KMS-11 (cell line): ENCODE data around the gene MT1A.

ENCODE experiments used
- H2AFZ ChIP-seq: fragments of 200-600 bp; sonication (generic); 2 replicates; pipeline ENCODE4 v1.6.1; 2016; ENCODE audit warnings: antibody characterized with exemption, mixed run types, low read depth
- H3K27ac ChIP-seq: fragments of 200-600 bp; sonication (generic); 2 replicates; pipeline ENCODE4 v1.6.1; 2016; ENCODE audit warnings: mild to moderate bottlenecking, mixed run types
- H3K27me3 ChIP-seq: fragments of 200-600 bp; sonication (generic); 2 replicates; pipeline ENCODE4 v1.6.1; 2017; ENCODE audit warnings: mild to moderate bottlenecking, low read depth, mixed run types, moderate library complexity; ENCODE audit not compliant: insufficient read depth
- H3K36me3 ChIP-seq: fragments of 200-600 bp; sonication (generic); 2 replicates; pipeline ENCODE4 v1.6.1; 2017; ENCODE audit warnings: mild to moderate bottlenecking, mixed run types; ENCODE audit not compliant: insufficient read depth
- H3K4me1 ChIP-seq: fragments of 200-600 bp; sonication (generic); 2 replicates; pipeline ENCODE4 v1.6.1; 2016; ENCODE audit warnings: mild to moderate bottlenecking, low read depth, mixed run types; ENCODE audit not compliant: poor library complexity, severe bottlenecking
- H3K4me2 ChIP-seq: fragments of 200-600 bp; sonication (generic); 2 replicates; pipeline ENCODE4 v1.7.0; 2016; ENCODE audit warnings: mild to moderate bottlenecking, mixed run types
- H3K4me3 ChIP-seq: fragments of 200-600 bp; sonication (generic); IDR thresholded peaks from 2 replicates; pipeline ENCODE4 v1.6.1; 2017; ENCODE audit warnings: low read depth, low read length, mixed read lengths; ENCODE audit not compliant: insufficient read depth
- H3K79me2 ChIP-seq: fragments of 200-600 bp; sonication (generic); 2 replicates; pipeline ENCODE4 v1.6.1; 2016; ENCODE audit warnings: low read depth, mixed run types; ENCODE audit not compliant: insufficient read depth
- H3K9ac ChIP-seq: fragments of 200-600 bp; sonication (generic); 2 replicates; pipeline ENCODE4 v1.6.1; 2016; ENCODE audit warnings: mild to moderate bottlenecking, mixed run types
- H4K20me1 ChIP-seq: fragments of 200-600 bp; sonication (generic); 2 replicates; pipeline ENCODE4 v1.6.1; 2016; ENCODE audit warnings: mild to moderate bottlenecking, mixed run types; ENCODE audit not compliant: insufficient read depth
- TF ChIP-seq, protein P1 (sequence below): fragments of 200-600 bp; sonication (generic); conservative IDR thresholded peaks from 2 replicates; pipeline ENCODE4 v1.6.1; 2017; ENCODE audit warnings: low read depth, mild to moderate bottlenecking, antibody characterized with exemption, low read length, moderate library complexity, mixed read lengths

The MT1A gene

DNA sequence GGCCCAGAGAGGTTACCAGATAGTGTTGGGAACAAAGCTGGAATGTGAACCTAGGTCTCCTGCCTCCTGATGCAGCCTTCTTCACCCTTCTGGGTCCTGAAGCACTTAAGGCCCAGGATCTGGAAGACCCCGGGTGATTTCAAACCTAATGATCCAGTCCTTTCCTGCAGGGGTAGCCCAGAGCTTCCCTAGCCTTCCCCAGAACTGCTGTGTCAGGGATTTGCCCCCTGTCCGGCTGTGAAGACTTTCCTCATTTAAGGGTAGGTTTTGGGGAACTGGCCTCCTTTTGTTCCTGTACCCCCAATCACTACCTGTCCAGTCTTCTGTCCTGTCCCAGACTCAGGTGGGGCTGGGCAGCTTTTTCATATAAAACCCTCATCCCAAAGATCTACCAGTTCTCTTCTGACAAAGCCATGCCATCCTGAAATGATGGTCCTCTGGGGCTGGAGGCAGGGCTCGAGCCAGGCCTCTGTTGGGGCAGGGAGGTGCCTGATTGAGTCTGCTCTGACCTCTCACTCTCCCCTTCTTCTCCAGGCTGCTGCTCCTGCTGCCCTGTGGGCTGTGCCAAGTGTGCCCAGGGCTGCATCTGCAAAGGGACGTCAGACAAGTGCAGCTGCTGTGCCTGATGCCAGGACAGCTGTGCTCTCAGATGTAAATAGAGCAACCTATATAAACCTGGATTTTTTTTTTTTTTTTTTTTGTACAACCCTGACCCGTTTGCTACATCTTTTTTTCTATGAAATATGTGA lies 45.1 kb downstream of the MT1A start:
- peaks cover 8% of the 10 kb centered on the region for H3K4me1 ChIP-seq
- H3K27ac ChIP-seq = no peak overlapping the region
- peak overlapping the region; percentile 72; the same call in 1 of the 2 replicates for H3K9ac ChIP-seq
- peak overlapping the region; percentile 98 for H3K4me2 ChIP-seq
- H3K27me3 ChIP-seq = no peaks in the 10 kb centered on the region
- TF ChIP-seq, protein P1, sequence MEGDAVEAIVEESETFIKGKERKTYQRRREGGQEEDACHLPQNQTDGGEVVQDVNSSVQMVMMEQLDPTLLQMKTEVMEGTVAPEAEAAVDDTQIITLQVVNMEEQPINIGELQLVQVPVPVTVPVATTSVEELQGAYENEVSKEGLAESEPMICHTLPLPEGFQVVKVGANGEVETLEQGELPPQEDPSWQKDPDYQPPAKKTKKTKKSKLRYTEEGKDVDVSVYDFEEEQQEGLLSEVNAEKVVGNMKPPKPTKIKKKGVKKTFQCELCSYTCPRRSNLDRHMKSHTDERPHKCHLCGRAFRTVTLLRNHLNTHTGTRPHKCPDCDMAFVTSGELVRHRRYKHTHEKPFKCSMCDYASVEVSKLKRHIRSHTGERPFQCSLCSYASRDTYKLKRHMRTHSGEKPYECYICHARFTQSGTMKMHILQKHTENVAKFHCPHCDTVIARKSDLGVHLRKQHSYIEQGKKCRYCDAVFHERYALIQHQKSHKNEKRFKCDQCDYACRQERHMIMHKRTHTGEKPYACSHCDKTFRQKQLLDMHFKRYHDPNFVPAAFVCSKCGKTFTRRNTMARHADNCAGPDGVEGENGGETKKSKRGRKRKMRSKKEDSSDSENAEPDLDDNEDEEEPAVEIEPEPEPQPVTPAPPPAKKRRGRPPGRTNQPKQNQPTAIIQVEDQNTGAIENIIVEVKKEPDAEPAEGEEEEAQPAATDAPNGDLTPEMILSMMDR = no peak
- no peaks in the 10 kb centered on the region for H4K20me1 ChIP-seq
- no peaks in the 10 kb centered on the region for H3K36me3 ChIP-seq
- no peak overlapping the region for H3K4me3 ChIP-seq
- H3K79me2 ChIP-seq = no peaks in the 10 kb centered on the region
- peak overlapping the region; percentile 99; the same call in 1 of the 2 replicates for H2AFZ ChIP-seq

- Histone ChIP-seq H3K4me1 (peaks cover 8% of the 10 kb centered on the region), H3K27me3 (no peaks in the 10 kb centered on the region), H3K4me3 (no peak overlapping the region), H3K27ac (no peak overlapping the region), H4K20me1 (no peaks in the 10 kb centered on the region), H2AFZ (no peak overlapping the region), H3K4me2 (no peak overlapping the region), H3K79me2 (no peaks in the 10 kb centered on the region), H3K36me3 (no peaks in the 10 kb centered on the region), H3K9ac (no peak overlapping the region)
- TF ChIP-seq, protein P1 = no peak
Measured at GRCh38 chr16:56684256-56684925, 45.9 kb downstream of the MT1A start.

DNA sequence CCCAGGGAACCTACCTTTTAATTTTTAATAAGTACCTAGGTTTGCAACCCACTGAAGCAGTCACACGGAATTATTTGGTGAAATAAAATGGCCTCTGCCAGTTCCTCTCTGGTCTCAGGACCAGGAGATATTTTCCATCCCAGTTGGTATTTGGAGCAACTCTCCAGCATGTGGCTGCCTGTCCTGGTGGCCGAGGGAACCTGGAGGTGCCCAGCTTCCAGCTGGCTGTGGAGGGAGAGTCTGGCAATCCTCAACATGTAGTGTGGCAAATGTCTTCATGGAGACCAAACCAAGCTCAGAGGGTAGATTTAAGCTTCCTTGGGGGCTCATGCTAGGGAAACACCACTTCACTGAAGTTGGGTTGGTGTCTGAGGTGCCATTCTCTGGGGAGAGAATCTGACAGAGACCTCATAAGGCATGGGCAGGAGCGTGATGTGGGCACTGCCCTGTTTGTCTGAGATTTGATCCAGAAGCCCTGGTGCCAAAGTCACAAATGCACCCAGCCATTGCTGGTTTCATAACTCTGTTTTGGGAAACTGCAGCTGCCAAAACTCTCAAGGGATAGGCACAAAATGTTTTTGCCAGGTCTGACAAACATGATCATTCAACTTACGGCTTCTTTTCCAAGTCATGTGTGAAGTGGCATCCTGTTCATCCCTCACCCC lies 46.6 kb downstream of the MT1A start:
- TF ChIP-seq, protein P1 = no peak
- H3K27me3 ChIP-seq = no peaks in the 10 kb centered on the region
- H3K4me3 ChIP-seq = no peak overlapping the region
- H3K36me3 ChIP-seq = no peaks in the 10 kb centered on the region
- no peak overlapping the region for H2AFZ ChIP-seq
- H3K9ac ChIP-seq = no peak overlapping the region
- peaks cover 8% of the 10 kb centered on the region for H3K4me1 ChIP-seq
- no peaks in the 10 kb centered on the region for H3K79me2 ChIP-seq
- H3K27ac ChIP-seq = no peak overlapping the region
- H3K4me2 ChIP-seq = no peak overlapping the region
- H4K20me1 ChIP-seq = no peaks in the 10 kb centered on the region

DNA sequence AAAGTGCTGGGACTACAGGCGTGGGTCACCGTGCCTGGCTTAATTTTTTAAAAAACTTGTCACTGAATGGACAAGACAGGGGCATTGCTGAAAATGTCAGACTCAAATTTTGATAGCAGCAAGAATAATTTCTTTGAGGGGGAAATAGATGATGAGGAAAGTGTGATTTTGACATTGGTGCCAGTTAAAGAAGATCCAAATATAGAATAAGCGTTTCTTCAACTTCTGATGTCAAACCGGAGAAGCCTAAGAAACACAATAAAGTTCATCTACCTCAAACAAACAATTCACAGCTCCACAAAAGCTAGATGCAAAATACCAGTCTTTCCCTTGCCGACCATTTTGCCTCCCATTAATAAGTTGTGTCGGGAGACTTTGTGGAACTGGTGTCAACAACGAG lies 48.3 kb downstream of the MT1A start:
- H3K4me2 ChIP-seq = no peak overlapping the region
- no peak overlapping the region for H3K27ac ChIP-seq
- TF ChIP-seq, protein P1 = no peak
- no peak overlapping the region for H3K4me3 ChIP-seq
- no peaks in the 10 kb centered on the region for H3K27me3 ChIP-seq
- no peak overlapping the region for H3K9ac ChIP-seq
- no peak overlapping the region for H2AFZ ChIP-seq
- H4K20me1 ChIP-seq = no peaks in the 10 kb centered on the region
- peaks cover 8% of the 10 kb centered on the region for H3K4me1 ChIP-seq
- H3K36me3 ChIP-seq = no peaks in the 10 kb centered on the region
- H3K79me2 ChIP-seq = no peaks in the 10 kb centered on the region
